Measurements from ENCODE around the gene QTRT2. TPM values are rescaled to one million over a fixed set of nuclear protein-coding genes. Genes with fewer than 3 reads are reported as not detected.

Gene QTRT2
- total RNA-seq, 1 experiment from 2014 or later = 44.3 TPM

- intact Hi-C loops (cut with micrococcal nuclease; ENCODE audit: unreplicated experiment) = no loop called here
- CTCF ChIA-PET = no interaction called here
- H3K36me3 Mint-ChIP-seq (ENCODE audit: insufficient read depth, unreplicated experiment) = no peaks in the 10 kb centered on the region
- DNase-seq = no peak
- H3K9me3 Mint-ChIP-seq (ENCODE audit: low read depth, unreplicated experiment) = no peaks in the 10 kb centered on the region
- TF ChIP-seq CTCF (IDR thresholded peaks at IDR 0.05; ENCODE audit: unreplicated experiment) = no peak
- peaks cover 13% of the 10 kb centered on the region for H3K27me3 Mint-ChIP-seq (ENCODE audit: unreplicated experiment)
- no peak overlapping the region for H3K4me3 Mint-ChIP-seq (ENCODE audit: low read depth, unreplicated experiment)
- no TSS peak for BruUV-seq (replicated peaks)
- no peaks in the 10 kb centered on the region for H3K4me1 Mint-ChIP-seq (ENCODE audit: low read depth, unreplicated experiment)
- no peak overlapping the region for H3K27ac Mint-ChIP-seq (ENCODE audit: unreplicated experiment)
Measured at GRCh38 chr3:114127517-114127916, 71.0 kb downstream of the QTRT2 start.

- no peak overlapping the region for H3K27ac Mint-ChIP-seq (ENCODE audit: unreplicated experiment)
- H3K4me1 Mint-ChIP-seq (ENCODE audit: low read depth, unreplicated experiment) = no peaks in the 10 kb centered on the region
- intact Hi-C loops (cut with micrococcal nuclease; ENCODE audit: unreplicated experiment) = no loop called here
- peaks cover 19% of the 10 kb centered on the region for H3K27me3 Mint-ChIP-seq (ENCODE audit: unreplicated experiment)
- no TSS peak for BruUV-seq (replicated peaks)
- CTCF ChIA-PET = no interaction called here
- H3K9me3 Mint-ChIP-seq (ENCODE audit: low read depth, unreplicated experiment) = no peaks in the 10 kb centered on the region
- DNase-seq = no peak
- no peaks in the 10 kb centered on the region for H3K36me3 Mint-ChIP-seq (ENCODE audit: insufficient read depth, unreplicated experiment)
- no peak for TF ChIP-seq CTCF (IDR thresholded peaks at IDR 0.05; ENCODE audit: unreplicated experiment)
- H3K4me3 Mint-ChIP-seq (ENCODE audit: low read depth, unreplicated experiment) = no peak overlapping the region
Measured at GRCh38 chr3:114128231-114128630, 71.7 kb downstream of the QTRT2 start.

- no peaks in the 10 kb centered on the region for H3K9me3 Mint-ChIP-seq (ENCODE audit: low read depth, unreplicated experiment)
- no peak for DNase-seq
- no peak overlapping the region for H3K27ac Mint-ChIP-seq (ENCODE audit: unreplicated experiment)
- H3K4me3 Mint-ChIP-seq (ENCODE audit: low read depth, unreplicated experiment) = no peak overlapping the region
- intact Hi-C loops (cut with micrococcal nuclease; ENCODE audit: unreplicated experiment) = no loop called here
- BruUV-seq (replicated peaks) = no TSS peak
- peaks cover 25% of the 10 kb centered on the region for H3K27me3 Mint-ChIP-seq (ENCODE audit: unreplicated experiment)
- no peaks in the 10 kb centered on the region for H3K4me1 Mint-ChIP-seq (ENCODE audit: low read depth, unreplicated experiment)
- CTCF ChIA-PET = no interaction called here
- H3K36me3 Mint-ChIP-seq (ENCODE audit: insufficient read depth, unreplicated experiment) = no peaks in the 10 kb centered on the region
- TF ChIP-seq CTCF (IDR thresholded peaks at IDR 0.05; ENCODE audit: unreplicated experiment) = no peak
Measured at GRCh38 chr3:114128826-114129225, 72.3 kb downstream of the QTRT2 start.

GRCh38 chr3:114132500-114132899, 76.0 kb downstream of the QTRT2 start:
- no TSS peak for BruUV-seq (replicated peaks)
- intact Hi-C loops (cut with micrococcal nuclease; ENCODE audit: unreplicated experiment) = no loop called here
- H3K4me1 Mint-ChIP-seq (ENCODE audit: low read depth, unreplicated experiment) = no peaks in the 10 kb centered on the region
- H3K27ac Mint-ChIP-seq (ENCODE audit: unreplicated experiment) = no peak overlapping the region
- H3K9me3 Mint-ChIP-seq (ENCODE audit: low read depth, unreplicated experiment) = peaks cover 3% of the 10 kb centered on the region
- TF ChIP-seq CTCF (IDR thresholded peaks at IDR 0.05; ENCODE audit: unreplicated experiment) = no peak
- no peaks in the 10 kb centered on the region for H3K36me3 Mint-ChIP-seq (ENCODE audit: insufficient read depth, unreplicated experiment)
- CTCF ChIA-PET = no interaction called here
- no peak for DNase-seq
- H3K4me3 Mint-ChIP-seq (ENCODE audit: low read depth, unreplicated experiment) = no peak overlapping the region
- H3K27me3 Mint-ChIP-seq (ENCODE audit: unreplicated experiment) = peaks cover 27% of the 10 kb centered on the region

GRCh38 chr3:114133947-114134346, 77.4 kb downstream of the QTRT2 start:
- no peak overlapping the region for H3K27ac Mint-ChIP-seq (ENCODE audit: unreplicated experiment)
- CTCF ChIA-PET = no interaction called here
- no TSS peak for BruUV-seq (replicated peaks)
- peaks cover 31% of the 10 kb centered on the region for H3K27me3 Mint-ChIP-seq (ENCODE audit: unreplicated experiment)
- no peaks in the 10 kb centered on the region for H3K4me1 Mint-ChIP-seq (ENCODE audit: low read depth, unreplicated experiment)
- no peaks in the 10 kb centered on the region for H3K36me3 Mint-ChIP-seq (ENCODE audit: insufficient read depth, unreplicated experiment)
- no peak overlapping the region for H3K4me3 Mint-ChIP-seq (ENCODE audit: low read depth, unreplicated experiment)
- intact Hi-C loops (cut with micrococcal nuclease; ENCODE audit: unreplicated experiment) = no loop called here
- TF ChIP-seq CTCF (IDR thresholded peaks at IDR 0.05; ENCODE audit: unreplicated experiment) = no peak
- peaks cover 3% of the 10 kb centered on the region for H3K9me3 Mint-ChIP-seq (ENCODE audit: low read depth, unreplicated experiment)
- DNase-seq = no peak
